DOHH2 (cell line): ENCODE results near the gene PKP4.

Source experiments
- EZH2phosphoT487 ChIP-seq: fragments of 200-600 bp; sonication (generic); IDR thresholded peaks from 2 replicates; pipeline ENCODE4 v1.6.1; 2017; ENCODE audit warnings: borderline replicate concordance, mild to moderate bottlenecking, antibody characterized with exemption, low read length, moderate library complexity, mixed read lengths
- TF ChIP-seq, protein P1 (sequence below): fragments of 200-600 bp; sonication (generic); IDR thresholded peaks from one replicate; pipeline ENCODE4 v1.5.1; 2014; ENCODE audit warnings: antibody characterized with exemption, mild to moderate bottlenecking, low read depth, low read length; ENCODE audit not compliant: poor library complexity, severe bottlenecking

DNA sequence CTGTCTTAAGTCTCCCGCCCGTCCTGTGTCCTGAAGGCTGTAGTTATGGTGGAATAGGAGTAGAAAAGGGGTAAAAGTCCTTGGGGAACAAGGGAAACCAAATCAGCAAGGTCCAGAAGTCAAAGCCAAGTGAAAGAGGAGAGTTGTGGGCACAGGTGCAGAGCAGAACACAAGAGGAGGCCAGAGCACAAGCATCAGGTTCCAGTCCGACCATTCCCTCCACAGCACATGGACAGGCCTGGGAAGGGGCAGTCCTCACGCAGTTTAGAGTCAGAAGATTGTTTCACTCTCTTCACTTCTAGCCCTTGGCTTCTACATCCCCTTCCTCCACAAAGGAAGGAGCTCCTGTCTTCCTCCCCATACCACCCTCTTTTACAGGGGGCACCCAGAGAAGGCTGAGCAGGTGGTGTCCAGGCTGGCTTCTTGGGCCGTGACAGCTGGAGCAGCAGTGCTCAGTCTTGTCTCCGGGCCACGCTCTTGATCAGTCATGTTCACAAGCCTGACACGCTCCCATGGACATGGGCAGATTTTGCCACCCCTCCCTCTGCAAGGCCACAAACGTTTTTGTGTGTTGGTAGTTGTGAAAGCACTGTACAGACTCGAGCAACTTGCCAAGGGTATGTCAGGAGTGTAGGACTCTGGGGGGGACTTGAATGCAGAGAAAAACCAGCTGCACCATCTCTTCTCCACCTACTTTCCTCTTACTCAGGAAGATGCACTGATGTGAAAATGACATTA, 199.9 kb downstream of the PKP4 start:
- TF ChIP-seq, protein P1, sequence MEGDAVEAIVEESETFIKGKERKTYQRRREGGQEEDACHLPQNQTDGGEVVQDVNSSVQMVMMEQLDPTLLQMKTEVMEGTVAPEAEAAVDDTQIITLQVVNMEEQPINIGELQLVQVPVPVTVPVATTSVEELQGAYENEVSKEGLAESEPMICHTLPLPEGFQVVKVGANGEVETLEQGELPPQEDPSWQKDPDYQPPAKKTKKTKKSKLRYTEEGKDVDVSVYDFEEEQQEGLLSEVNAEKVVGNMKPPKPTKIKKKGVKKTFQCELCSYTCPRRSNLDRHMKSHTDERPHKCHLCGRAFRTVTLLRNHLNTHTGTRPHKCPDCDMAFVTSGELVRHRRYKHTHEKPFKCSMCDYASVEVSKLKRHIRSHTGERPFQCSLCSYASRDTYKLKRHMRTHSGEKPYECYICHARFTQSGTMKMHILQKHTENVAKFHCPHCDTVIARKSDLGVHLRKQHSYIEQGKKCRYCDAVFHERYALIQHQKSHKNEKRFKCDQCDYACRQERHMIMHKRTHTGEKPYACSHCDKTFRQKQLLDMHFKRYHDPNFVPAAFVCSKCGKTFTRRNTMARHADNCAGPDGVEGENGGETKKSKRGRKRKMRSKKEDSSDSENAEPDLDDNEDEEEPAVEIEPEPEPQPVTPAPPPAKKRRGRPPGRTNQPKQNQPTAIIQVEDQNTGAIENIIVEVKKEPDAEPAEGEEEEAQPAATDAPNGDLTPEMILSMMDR = no peak
- no peak for TF ChIP-seq EZH2phosphoT487
